HG03575 (cell line): ENCODE data around the gene TEAD1.

ENCODE experiments used
- ATAC-seq: cut with Tn5 transposase; IDR thresholded peaks from one replicate; pipeline ENCODE4 v1.9.1; 2021; ENCODE audit not compliant: unreplicated experiment, insufficient number of reproducible peaks, low FRiP score; ENCODE audit errors: extremely low read depth

Gene TEAD1

DNA sequence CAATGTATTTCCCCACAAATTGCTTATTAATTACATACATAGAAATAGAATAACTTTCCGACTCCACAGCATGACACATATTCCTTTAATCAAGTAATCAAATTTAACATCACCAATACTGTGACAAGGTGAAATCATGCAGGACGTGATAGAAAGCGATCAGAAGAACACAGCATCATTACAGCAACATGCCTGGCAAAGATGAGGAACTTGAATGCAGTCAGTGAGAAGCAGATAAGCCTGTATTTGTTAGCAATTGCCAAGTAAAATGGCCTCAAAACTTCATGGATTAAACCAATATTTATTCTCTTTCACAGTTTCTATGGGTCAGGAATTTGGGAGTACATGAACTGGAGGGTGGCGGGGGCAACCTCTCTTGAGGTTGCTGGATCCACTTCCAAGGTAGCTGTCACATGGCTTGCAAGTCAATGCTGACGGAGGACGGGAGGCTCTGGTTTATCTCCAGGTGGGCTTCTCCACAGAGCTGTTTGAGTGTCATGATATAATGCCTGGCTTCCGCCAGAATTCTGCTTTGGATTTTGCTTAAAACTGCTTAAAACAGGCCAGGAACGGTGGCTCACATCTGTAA, 12.0 kb upstream of the TEAD1 start:
- no peak for ATAC-seq

DNA sequence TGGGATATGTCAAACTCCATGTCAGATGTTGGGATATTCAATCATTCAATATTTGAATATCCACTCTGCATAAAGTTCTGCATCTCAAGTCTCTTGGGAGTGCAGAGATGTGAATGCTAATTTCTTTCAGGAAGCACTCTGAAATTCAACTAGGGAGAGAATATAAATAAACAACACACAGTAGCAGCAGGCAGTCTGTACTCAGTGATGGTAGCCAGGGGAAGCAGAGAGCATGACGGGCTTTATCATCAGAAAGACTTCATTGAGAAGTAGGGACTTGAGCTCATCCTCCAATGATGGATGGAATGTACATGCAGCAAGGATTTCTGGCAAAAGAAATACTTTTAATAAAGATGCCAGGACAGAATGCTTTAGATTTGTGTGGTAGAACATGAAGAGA, 9.8 kb upstream of the TEAD1 start:
- ATAC-seq, result no peak

DNA sequence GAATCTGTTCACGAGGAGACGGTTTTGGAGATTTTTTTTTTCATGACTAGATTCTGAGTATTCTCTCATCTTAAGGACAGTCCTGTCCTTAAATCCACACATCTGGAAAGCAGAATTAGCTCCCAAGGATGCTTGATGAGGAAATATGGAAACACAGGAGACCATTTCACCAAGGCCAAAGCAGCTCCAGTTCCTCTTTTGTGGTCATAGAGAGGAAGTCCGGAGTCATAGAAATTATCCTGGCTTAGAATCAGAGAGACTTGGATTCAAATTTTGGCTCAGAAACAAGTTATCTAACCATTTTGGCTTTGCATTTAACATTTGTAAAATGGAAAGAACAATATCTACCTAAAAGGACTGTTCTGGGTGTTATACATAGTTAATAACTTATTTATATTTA, 7.3 kb upstream of the TEAD1 start:
- ATAC-seq, result no peak

DNA sequence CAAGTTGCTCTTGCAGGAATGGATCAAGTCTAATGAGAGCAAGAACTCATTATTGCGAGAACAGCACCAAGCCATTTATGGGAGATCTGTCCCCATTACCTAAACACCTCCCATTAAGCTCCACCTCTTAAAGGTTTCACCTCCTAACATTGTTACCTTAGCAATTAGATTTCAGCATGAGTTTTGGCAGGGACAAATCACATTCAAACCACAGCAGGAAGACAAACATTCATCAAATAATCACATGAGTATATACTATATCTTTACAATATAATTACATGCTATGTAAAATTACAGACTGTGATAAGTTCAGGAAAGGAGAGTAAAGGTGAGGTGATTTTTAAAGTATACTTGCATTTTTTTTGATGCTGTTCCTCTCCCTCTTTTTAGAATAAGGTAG, 6.6 kb upstream of the TEAD1 start:
- ATAC-seq, result no peak

DNA sequence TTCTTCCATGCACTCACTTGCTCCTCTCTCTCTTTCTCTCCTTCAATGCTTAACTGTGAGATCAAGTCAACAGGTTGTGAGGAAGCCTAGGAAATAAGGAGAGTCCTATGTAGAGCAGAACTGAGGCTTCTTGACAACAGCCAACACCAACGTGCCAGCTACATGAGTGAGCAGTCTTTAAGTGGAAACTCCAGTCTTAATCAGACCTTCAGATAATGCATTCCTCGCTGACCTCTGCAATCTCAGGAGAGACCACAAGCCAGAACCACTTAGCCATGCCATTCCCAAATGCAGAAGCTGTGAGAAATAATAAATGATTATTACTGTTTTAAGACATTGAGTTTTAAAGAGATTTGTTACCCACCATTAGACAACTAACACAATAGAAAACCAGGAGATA, 6.1 kb upstream of the TEAD1 start:
- no peak for ATAC-seq

DNA sequence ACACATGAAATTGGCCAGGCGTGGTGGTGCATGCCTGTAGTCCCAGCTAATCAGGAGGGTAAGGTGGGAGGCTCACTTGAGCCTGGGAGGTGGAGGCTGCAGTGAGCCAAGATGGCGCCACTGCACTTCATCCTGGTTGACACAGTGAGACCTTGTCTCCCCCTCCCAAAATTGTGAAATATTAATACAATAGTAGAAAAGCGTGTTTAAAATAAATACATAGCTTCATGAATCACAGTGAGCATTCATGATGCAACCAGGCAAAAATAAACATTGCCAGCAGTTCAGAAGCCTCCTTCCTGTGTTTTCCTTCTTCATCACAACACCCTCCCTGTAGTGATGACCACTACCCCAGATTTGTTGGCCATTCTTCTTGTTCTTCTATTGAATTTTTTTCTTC, 4.3 kb upstream of the TEAD1 start:
- ATAC-seq, result no peak

DNA sequence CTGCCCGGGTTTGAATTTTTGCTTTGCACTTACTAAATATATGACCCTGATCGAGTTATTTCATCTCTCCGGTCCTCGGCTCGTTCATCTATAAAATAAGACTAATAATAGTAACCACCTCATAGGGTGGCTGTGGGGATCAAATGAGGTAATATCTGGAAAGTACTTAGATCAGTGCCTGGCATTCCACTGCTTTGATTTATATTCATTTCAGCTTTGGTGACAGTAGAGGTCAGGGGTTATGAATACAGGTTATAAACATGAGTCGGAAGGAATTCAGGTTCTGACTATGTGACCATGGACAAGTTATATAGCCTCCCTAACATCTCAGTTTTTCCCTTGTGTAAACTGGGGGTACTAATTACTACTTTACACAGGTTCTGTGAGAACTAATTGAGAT, 2.9 kb upstream of the TEAD1 start:
- ATAC-seq, result no peak

DNA sequence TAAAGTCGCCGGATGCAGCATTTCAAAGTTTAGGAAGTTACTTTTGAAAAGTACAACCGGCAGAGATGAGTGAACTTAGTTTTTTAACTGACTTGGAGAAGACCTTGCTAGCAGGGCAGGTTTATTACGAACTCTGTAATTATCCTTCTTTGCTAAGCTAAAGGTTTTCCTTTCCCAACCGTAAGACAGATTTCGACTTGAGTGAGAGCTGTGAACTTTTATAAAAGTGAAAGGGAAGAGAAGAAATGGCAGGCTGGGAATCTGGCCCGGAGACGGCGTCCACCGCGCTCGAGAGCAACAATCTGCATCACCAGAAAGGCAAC, 659 bp upstream of the TEAD1 start:
- no peak for ATAC-seq

DNA sequence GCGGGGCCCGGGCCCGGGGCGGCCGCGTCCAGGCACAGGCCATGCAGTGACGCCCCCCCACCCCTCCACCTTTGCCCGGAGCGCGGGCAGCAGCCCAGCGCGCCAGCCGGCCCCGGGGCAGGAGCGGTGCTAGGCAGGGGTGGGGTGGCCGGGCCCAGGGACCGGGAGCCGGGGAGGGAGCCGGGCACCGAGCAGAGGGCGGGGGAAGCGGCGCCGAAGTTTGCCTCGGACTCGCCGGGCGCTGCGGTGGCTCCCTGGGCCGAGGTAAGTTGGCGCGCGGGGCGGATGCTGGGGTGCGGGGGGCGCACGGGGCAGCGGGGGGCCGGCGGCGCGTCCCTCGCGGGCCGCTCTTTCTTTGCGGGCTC, 332 bp downstream of the TEAD1 start:
- ATAC-seq, result no peak

DNA sequence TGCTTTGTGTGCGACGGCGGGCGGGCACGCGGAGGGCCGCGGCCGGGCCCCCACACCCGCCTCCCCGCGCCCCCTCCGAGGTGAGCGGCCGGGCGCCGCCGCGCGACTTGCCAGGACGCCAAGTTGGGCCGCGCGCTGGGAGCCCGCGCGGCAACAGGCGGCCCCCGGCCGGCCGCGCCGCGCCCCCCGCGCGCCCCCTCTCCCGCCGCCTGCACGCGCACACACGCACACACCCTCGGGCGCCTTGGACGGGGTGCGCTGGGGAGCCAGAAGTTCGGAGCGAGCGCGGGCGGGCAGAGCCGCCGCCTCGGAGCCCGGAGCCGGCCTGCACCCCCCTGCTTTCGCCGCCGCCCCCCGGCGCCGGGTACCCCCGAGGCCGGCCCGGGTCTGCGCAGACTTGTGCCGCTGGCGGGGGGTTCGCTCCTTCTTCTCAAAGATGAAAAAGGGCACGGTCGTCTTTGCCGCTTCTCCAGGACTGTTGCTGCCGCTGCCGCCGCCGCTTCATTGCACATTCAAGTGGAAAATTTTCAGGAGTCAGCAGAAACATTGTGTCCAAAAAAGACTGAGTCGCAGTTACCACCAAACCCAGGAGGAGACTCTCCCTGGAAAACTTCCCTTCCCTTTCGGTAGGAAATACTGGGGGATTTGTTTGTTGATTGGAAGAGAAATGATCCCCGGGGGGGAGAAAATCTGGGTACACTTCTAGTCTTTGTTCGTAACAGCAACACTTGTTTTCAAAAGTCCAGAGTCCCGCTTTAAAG, 895 bp downstream of the TEAD1 start:
- ATAC-seq, result no peak

DNA sequence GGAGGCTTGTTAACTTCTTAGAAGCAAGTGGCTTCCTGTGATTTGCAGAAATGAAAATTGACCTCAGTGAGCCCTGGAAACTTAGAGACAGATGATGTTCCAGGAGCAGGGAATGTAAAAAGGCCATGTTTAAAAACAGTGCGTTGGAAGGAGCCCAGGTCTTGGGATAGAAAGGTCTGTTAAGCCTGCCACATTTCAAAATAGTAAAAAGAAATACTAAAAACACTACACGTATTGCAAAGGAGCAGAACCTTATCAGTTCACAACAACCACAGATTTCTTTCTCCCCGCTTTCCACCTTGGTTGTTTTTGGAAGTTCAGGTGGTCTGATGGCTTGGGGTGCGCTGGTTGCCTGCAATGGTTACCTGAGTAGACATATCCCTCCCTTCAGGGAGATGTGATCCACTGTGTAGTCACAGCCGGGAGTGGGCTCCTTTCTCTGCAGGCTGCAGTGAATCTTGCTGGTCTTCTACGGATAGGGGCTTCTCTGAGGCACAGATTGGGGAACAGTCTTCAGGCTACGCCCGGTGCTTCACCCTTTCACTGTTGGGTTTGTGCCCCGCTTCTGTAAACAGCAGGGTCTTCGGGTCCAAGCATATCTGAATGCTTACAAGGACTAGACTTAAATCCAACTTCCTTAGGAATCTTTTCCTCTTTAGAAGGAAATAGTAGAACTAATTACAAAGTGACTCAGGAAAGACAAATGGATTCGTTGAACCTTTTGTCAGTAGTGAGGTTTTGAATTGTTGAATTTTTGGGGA, 1.9 kb downstream of the TEAD1 start:
- no peak for ATAC-seq

DNA sequence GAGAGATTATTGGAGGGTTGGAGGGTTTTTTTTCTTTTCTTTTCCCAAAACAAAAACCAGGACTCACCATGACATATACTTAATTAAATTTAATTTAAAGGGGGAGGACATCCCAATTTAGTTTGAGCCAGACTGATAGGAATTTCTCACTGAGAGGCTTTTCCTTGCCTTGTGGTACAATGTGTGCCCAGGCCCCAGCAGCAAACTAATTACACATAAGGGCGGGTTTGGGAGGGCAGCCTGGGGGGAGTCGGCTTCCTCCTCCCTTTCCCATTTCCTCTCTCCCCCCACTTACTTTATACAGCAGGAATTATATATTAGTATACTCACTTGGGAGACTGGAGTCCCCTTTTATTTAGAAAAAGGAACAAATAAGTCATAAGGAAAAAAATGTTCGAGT, 2.9 kb downstream of the TEAD1 start:
- ATAC-seq, result no peak

DNA sequence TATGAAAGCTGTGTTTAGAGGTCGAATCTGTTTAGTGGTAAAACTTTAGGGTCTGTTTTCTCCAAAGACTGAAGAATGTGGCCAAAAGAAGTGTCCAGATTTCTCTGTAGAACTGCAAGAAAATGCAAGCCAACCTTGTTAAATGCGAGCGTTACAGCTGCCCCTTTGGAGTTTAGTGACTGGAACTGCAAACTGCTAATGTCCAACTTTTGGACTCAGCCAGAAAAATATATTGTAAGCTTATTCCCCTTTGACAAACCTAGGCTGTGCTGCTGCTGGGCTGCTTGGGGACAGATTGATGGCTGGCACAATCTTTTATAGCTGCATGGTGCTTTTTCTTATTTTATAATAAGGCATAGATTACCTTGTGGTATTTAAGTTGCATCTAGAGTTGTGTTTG, 3.9 kb downstream of the TEAD1 start:
- no peak for ATAC-seq

DNA sequence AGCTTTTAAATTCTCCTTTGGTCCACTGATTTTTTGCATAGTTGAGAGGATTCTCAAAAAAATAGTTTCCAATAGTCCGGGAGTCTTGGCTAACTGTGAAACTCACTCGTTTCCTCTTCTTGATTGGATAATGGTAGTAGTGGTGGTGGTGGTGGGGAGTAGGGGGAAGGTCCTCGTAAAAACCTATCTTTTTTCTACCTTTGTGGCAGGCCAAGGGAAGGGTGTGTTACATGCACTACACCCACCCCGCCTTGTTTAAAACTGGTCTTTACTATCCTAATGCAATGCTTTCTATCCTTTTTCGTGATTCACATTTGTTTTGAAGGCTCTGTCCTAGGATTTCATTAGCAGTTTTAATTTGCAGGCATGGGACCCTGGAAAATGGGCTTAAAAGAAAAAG, 4.8 kb downstream of the TEAD1 start:
- ATAC-seq, result no peak

DNA sequence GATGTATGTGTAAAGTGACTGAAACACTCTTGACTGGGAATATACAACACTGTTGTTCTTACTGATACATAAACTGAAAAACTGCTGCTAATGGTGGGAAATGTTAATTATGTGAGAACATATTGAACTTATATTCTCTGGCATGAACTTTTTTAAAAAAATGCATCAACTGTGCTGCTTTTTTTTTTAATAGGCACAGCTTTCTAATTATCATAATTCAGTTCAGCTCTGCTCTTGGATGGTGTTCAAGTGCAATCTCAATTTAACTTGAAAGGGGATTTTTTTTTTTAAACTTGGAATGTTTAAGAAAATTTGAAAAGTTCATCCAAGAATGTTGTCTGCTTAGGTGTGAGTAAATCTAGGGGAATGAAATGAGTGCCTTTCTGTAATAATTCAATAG, 5.2 kb downstream of the TEAD1 start:
- no peak for ATAC-seq

DNA sequence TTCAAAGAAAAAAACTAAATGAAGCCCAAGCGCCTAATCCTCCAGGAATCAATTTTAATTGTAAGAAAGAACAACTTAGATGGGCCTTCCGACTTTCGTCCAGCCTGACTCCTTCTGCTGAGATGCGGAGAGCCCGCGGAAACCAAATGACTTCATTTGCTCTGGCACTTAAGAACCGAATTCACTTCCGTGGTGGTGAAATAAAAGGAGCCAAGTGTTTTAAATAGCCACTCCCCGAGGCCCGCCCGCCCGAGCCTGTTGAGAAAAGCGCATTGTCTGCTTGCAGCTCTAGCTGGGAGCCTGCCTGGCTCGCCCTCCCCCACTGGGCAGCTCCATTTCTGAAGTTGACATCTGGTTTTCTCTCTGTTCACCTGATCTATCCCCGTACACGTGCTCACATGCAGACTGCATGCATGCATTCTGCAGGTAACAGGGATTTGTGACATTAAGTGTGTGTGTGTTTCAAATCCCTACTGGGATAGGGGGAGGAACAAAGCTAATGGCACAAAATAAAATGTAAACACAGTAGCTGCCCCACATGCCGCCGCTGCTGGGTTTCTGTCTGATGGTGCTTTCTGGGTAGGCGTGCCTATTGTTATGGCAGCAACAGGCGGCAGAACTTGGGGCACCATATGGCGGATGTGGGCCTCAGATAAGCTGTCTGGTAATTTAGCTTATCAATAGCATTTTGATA, 6.2 kb downstream of the TEAD1 start:
- ATAC-seq, result no peak

DNA sequence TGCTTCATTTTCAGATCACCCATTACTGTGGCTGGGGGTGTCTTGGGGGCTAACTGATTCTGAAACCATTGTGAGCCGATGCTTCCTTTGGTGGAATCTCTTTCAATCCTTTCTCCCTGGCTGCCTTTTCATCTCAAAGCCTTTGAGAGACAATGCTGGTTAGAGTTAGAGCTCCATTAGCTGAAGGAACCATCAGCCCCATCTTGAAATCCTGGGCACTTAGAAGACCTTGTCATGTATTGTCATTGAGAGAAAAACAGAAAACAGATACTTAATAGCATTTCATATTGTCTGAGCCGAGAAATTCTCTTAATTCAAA, 6.7 kb downstream of the TEAD1 start:
- ATAC-seq, result no peak

DNA sequence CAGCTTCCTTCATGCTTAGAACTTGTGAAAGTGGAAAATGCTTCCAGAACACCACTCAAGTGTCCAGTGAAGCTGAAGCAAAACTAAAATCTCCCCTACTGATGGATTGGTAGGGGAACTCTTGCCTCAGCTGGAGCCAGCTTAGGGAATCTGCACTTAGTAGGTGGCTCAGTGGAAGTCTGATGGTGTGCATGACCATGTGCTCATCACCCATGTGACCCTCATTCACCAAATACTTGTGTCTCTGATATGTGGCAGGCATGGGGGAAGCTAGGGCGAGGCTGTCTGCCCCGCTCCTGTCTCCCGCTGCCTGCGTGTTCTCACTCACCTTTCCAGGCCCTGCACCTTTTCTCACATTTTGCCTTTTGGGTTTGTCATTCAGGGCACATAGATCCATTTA, 7.2 kb downstream of the TEAD1 start:
- ATAC-seq, result no peak

DNA sequence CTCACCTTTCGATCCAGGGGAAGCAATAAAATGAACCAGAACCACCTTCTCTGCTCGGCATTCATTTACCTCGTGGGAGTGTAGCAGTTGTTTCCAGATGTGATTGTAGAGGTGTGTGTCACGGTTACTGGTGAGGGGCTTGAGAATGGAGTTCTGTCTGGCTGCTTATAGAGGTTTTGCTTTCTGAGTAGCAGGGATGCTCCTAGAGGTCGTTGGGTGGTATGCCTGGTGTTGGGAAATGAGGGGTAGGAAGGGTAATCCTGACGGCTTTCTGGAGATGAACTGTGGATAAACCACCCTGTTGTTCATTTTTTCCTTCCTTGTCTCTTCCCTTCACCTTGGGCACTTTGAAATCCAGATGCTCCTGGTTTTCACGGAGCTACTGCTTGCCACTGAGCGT, 8.1 kb downstream of the TEAD1 start:
- no peak for ATAC-seq
